Peyer's patch (tissue), 4 donors: ENCODE measurements around the gene WDR59. TPM values are rescaled to one million over a fixed set of nuclear protein-coding genes. Genes with fewer than 3 reads are reported as not detected.

Experiments used
- DNase-seq, 3 donors: peaks; one replicate each; pipeline ENCODE4 v3.0.0-alpha.2; 2017 to 2019
- H3K27ac ChIP-seq, 4 donors: fragments of 200-600 bp; sonication (generic); one replicate each; pipeline ENCODE4 v1.5.1; 2016 to 2019
- H3K27me3 ChIP-seq, 2 donors: fragments of 200-600 bp; sonication (generic); one replicate each; pipeline ENCODE4 v1.5.1; 2019
- H3K36me3 ChIP-seq, 3 donors: fragments of 200-600 bp; sonication (generic); one replicate each; pipeline ENCODE4 v1.5.1; 2016 to 2019
- H3K4me1 ChIP-seq, 4 donors: fragments of 200-600 bp; sonication (generic); one replicate each; pipeline ENCODE4 v1.5.1; 2016 to 2019
- H3K4me3 ChIP-seq, 4 donors: fragments of 200-600 bp; sonication (generic); 1 replicate in 3 of 4; 2 replicates in 1 of 4; pipeline ENCODE4 v1.5.1; 2016 to 2019; ENCODE audit warnings: mild to moderate bottlenecking in 1 of 4
- H3K9me3 ChIP-seq, 4 donors: fragments of 200-600 bp; sonication (generic); one replicate each; pipeline ENCODE4 v1.5.1; 2016 to 2019; ENCODE audit warnings: mild to moderate bottlenecking in 1 of 4
- CTCF ChIP-seq, 6 experiments: fragments of 450-650 bp in 4 of 6; fragments of 200-600 bp in 2 of 6; sonication (generic) in 1 of 6; IDR thresholded peaks; one replicate each; pipeline ENCODE4 v1.5.1; 2017 to 2019; ENCODE audit warnings: antibody characterized with exemption in 6 of 6, mild to moderate bottlenecking in 3 of 6, moderate library complexity in 1 of 6
- POLR2A ChIP-seq, 2 donors: fragments of 450-650 bp; IDR thresholded peaks; one replicate each; pipeline ENCODE4 v1.5.1; 2017; ENCODE audit warnings: antibody characterized with exemption in 2 of 2, mild to moderate bottlenecking in 2 of 2, moderate library complexity in 2 of 2
- total RNA-seq, 4 donors: library from RNA; depleted of rRNA; stranded (reverse); fragments of >200 nt; gene quantifications; one replicate each; pipeline ENCODE4 v1.1.0, GENCODE V29; 2016

The WDR59 gene
- total RNA-seq, 4 donors from 2014 or later, result 32.9 to 127 (median 102) TPM

- peaks cover 0 to 6% (median 0%) of the 10 kb centered on the region in 4 donors for H3K4me1 ChIP-seq
- no peaks in the 10 kb centered on the region for H3K36me3 ChIP-seq
- H3K9me3 ChIP-seq, result no peaks in the 10 kb centered on the region
- TF ChIP-seq CTCF (IDR thresholded peaks at IDR 0.05), result no peak
- TF ChIP-seq POLR2A (IDR thresholded peaks at IDR 0.05), result no peak
- DNase-seq, result no peak
- H3K27ac ChIP-seq, result no peak overlapping the region
- no peak overlapping the region for H3K4me3 ChIP-seq
- no peaks in the 10 kb centered on the region for H3K27me3 ChIP-seq
Observed at GRCh38 chr16:75023009-75023408, 38.1 kb upstream of the WDR59 start.

- H3K4me3 ChIP-seq, result no peak overlapping the region
- H3K27ac ChIP-seq, result no peak overlapping the region
- no peak for TF ChIP-seq CTCF (IDR thresholded peaks at IDR 0.05)
- TF ChIP-seq POLR2A (IDR thresholded peaks at IDR 0.05), result no peak
- no peak for DNase-seq
- H3K27me3 ChIP-seq, result no peaks in the 10 kb centered on the region
- no peaks in the 10 kb centered on the region for H3K36me3 ChIP-seq
- peaks cover 0 to 6% (median 0%) of the 10 kb centered on the region in 4 donors for H3K4me1 ChIP-seq
- no peaks in the 10 kb centered on the region for H3K9me3 ChIP-seq
Observed at GRCh38 chr16:75022567-75022966, 37.6 kb upstream of the WDR59 start.

- DNase-seq, result no peak
- Histone ChIP-seq H3K4me3 (no peak overlapping the region), H3K27me3 (no peaks in the 10 kb centered on the region), H3K27ac (no peak overlapping the region), H3K36me3 (no peaks in the 10 kb centered on the region), H3K4me1 (peaks cover 0 to 6% (median 0%) of the 10 kb centered on the region in 4 donors), H3K9me3 (no peaks in the 10 kb centered on the region)
- TF ChIP-seq CTCF (IDR thresholded peaks at IDR 0.05), result no peak
- TF ChIP-seq POLR2A (IDR thresholded peaks at IDR 0.05), result no peak
Observed at GRCh38 chr16:75021410-75021809, 36.5 kb upstream of the WDR59 start.

GRCh38 chr16:75019586-75019985, 34.7 kb upstream of the WDR59 start:
- H3K36me3 ChIP-seq, result no peaks in the 10 kb centered on the region
- H3K4me1 ChIP-seq, result peaks cover 0 to 1% (median 0%) of the 10 kb centered on the region in 4 donors
- no peak for DNase-seq
- H3K27ac ChIP-seq, result no peak overlapping the region
- no peaks in the 10 kb centered on the region for H3K9me3 ChIP-seq
- H3K27me3 ChIP-seq, result no peaks in the 10 kb centered on the region
- no peak overlapping the region for H3K4me3 ChIP-seq
- TF ChIP-seq POLR2A (IDR thresholded peaks at IDR 0.05) (no peak), CTCF (IDR thresholded peaks at IDR 0.05) (no peak)

- Histone ChIP-seq H3K4me1 (no peaks in the 10 kb centered on the region), H3K9me3 (no peaks in the 10 kb centered on the region), H3K4me3 (no peak overlapping the region), H3K27me3 (no peaks in the 10 kb centered on the region), H3K36me3 (no peaks in the 10 kb centered on the region), H3K27ac (no peak overlapping the region)
- DNase-seq, result no peak
- TF ChIP-seq CTCF (IDR thresholded peaks at IDR 0.05), result no peak
- TF ChIP-seq POLR2A (IDR thresholded peaks at IDR 0.05), result no peak
Observed at GRCh38 chr16:75019007-75019406, 34.1 kb upstream of the WDR59 start.
